ENCODE results near the gene ZNF536. TPM values are rescaled to one million over a fixed set of nuclear protein-coding genes. Genes with fewer than 3 reads are reported as not detected.

Gene ZNF536
- total and polyA plus RNA-seq, 10 of the 15 experiments (the other 5 are each of a cell fraction or from before 2014, with no cell fraction given), result not detected

DNA sequence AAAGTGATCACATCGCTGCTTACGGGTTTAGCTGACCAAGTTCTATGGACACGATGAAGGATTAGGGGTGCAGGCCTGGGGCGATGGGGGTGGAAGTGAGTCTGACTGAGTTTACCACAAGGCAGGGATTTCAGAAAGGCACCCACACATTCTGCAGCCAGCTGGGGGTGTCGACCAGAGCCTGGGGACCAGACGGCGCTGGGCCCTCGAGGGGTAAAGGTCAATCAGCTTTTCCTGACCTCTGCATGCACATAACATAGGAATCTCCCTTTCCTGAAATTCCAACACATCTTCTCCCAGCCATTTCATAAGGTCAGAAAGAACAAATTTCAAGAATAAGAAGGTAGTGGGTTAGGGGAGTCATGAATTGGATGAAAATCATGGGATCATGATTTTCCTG is 92.0 kb downstream of the ZNF536 start:
- Histone ChIP-seq H4K20me1 (ENCODE audit: control insufficient read depth, insufficient read depth) (no peaks in the 10 kb centered on the region), H3K27ac (ENCODE audit: control insufficient read depth, insufficient read depth) (no peak overlapping the region), H3K9ac (ENCODE audit: control insufficient read depth, insufficient read depth, low read length) (no peak overlapping the region), H3K4me2 (ENCODE audit: control insufficient read depth, insufficient read depth) (no peak overlapping the region), H3K79me2 (ENCODE audit: control insufficient read depth, insufficient read depth, low read length) (no peaks in the 10 kb centered on the region), H3K9me3 (replicated peaks; ENCODE audit: control insufficient read depth, insufficient read depth, low read length) (no peaks in the 10 kb centered on the region), H3K27me3 (replicated peaks in 1 of 2; ENCODE audit: control insufficient read depth in 2 of 2, insufficient read depth in 2 of 2, low read length in 1 of 2) (no peaks in the 10 kb centered on the region), H2AFZ (ENCODE audit: control insufficient read depth, low read depth, low read length) (no peak overlapping the region), H3K36me3 (ENCODE audit: control insufficient read depth in 2 of 2, insufficient read depth in 2 of 2, low read length in 1 of 2) (no peaks in the 10 kb centered on the region), H3K4me1 (ENCODE audit: control insufficient read depth, insufficient read depth, low read length) (no peaks in the 10 kb centered on the region), H3K4me3 (no peak overlapping the region)
- no TSS peak for BruUV-seq (replicated peaks)
- ATAC-seq, result no peak
- WGBS (ENCODE audit: insufficient coverage, insufficient replicate concordance, low lambda C conversion rate, missing lambda C conversion rate), result 16% methylated on average over 8 of the region's 8 CpGs
- TF ChIP-seq JUND (IDR thresholded peaks at IDR 0.05; ENCODE audit: low read depth, low read length) (no peak), ATF7 (IDR thresholded peaks at IDR 0.05; ENCODE audit: low read depth) (no peak), CBX5 (IDR thresholded peaks at IDR 0.05; ENCODE audit: low read depth) (no peak), ZNF384 (IDR thresholded peaks at IDR 0.05; ENCODE audit: borderline replicate concordance, low read depth, low read length) (no peak), HCFC1 (IDR thresholded peaks at IDR 0.05; ENCODE audit: low read length) (no peak), CHD2 (IDR thresholded peaks at IDR 0.05; ENCODE audit: borderline replicate concordance, low read depth, low read length) (no peak), SMAD1 (IDR thresholded peaks at IDR 0.05; ENCODE audit: low read depth, partially characterized antibody) (no peak), SMAD5 (IDR thresholded peaks at IDR 0.05; ENCODE audit: low read depth) (no peak), RUNX3 (IDR thresholded peaks at IDR 0.05; ENCODE audit: low read length) (no peak), PAX8 (IDR thresholded peaks at IDR 0.05) (no peak), HDGF (IDR thresholded peaks at IDR 0.05) (no peak)
- TF ChIP-seq, protein P1, sequence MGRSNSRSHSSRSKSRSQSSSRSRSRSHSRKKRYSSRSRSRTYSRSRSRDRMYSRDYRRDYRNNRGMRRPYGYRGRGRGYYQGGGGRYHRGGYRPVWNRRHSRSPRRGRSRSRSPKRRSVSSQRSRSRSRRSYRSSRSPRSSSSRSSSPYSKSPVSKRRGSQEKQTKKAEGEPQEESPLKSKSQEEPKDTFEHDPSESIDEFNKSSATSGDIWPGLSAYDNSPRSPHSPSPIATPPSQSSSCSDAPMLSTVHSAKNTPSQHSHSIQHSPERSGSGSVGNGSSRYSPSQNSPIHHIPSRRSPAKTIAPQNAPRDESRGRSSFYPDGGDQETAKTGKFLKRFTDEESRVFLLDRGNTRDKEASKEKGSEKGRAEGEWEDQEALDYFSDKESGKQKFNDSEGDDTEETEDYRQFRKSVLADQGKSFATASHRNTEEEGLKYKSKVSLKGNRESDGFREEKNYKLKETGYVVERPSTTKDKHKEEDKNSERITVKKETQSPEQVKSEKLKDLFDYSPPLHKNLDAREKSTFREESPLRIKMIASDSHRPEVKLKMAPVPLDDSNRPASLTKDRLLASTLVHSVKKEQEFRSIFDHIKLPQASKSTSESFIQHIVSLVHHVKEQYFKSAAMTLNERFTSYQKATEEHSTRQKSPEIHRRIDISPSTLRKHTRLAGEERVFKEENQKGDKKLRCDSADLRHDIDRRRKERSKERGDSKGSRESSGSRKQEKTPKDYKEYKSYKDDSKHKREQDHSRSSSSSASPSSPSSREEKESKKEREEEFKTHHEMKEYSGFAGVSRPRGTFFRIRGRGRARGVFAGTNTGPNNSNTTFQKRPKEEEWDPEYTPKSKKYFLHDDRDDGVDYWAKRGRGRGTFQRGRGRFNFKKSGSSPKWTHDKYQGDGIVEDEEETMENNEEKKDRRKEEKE (IDR thresholded peaks at IDR 0.05), result no peak
- TF ChIP-seq, protein P2, sequence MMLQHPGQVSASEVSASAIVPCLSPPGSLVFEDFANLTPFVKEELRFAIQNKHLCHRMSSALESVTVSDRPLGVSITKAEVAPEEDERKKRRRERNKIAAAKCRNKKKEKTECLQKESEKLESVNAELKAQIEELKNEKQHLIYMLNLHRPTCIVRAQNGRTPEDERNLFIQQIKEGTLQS (IDR thresholded peaks at IDR 0.05; ENCODE audit: borderline replicate concordance, extremely low read depth, low read depth, low read length), result no peak
- TF ChIP-seq, protein P3, sequence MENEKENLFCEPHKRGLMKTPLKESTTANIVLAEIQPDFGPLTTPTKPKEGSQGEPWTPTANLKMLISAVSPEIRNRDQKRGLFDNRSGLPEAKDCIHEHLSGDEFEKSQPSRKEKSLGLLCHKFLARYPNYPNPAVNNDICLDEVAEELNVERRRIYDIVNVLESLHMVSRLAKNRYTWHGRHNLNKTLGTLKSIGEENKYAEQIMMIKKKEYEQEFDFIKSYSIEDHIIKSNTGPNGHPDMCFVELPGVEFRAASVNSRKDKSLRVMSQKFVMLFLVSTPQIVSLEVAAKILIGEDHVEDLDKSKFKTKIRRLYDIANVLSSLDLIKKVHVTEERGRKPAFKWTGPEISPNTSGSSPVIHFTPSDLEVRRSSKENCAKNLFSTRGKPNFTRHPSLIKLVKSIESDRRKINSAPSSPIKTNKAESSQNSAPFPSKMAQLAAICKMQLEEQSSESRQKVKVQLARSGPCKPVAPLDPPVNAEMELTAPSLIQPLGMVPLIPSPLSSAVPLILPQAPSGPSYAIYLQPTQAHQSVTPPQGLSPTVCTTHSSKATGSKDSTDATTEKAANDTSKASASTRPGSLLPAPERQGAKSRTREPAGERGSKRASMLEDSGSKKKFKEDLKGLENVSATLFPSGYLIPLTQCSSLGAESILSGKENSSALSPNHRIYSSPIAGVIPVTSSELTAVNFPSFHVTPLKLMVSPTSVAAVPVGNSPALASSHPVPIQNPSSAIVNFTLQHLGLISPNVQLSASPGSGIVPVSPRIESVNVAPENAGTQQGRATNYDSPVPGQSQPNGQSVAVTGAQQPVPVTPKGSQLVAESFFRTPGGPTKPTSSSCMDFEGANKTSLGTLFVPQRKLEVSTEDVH (IDR thresholded peaks at IDR 0.05; ENCODE audit: low read depth, partially characterized antibody), result no peak
- TF ChIP-seq, protein P4, sequence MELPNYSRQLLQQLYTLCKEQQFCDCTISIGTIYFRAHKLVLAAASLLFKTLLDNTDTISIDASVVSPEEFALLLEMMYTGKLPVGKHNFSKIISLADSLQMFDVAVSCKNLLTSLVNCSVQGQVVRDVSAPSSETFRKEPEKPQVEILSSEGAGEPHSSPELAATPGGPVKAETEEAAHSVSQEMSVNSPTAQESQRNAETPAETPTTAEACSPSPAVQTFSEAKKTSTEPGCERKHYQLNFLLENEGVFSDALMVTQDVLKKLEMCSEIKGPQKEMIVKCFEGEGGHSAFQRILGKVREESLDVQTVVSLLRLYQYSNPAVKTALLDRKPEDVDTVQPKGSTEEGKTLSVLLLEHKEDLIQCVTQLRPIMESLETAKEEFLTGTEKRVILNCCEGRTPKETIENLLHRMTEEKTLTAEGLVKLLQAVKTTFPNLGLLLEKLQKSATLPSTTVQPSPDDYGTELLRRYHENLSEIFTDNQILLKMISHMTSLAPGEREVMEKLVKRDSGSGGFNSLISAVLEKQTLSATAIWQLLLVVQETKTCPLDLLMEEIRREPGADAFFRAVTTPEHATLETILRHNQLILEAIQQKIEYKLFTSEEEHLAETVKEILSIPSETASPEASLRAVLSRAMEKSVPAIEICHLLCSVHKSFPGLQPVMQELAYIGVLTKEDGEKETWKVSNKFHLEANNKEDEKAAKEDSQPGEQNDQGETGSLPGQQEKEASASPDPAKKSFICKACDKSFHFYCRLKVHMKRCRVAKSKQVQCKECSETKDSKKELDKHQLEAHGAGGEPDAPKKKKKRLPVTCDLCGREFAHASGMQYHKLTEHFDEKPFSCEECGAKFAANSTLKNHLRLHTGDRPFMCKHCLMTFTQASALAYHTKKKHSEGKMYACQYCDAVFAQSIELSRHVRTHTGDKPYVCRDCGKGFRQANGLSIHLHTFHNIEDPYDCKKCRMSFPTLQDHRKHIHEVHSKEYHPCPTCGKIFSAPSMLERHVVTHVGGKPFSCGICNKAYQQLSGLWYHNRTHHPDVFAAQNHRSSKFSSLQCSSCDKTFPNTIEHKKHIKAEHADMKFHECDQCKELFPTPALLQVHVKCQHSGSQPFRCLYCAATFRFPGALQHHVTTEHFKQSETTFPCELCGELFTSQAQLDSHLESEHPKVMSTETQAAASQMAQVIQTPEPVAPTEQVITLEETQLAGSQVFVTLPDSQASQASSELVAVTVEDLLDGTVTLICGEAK (IDR thresholded peaks at IDR 0.05; ENCODE audit: borderline replicate concordance), result no peak
- ChIA-PET POLR2A (no interaction called here), SMC1A (ENCODE audit: uncharacterized antibody, unreplicated experiment) (interaction anchor here (1.0 kb wide), 1 partner anchor 21 kb away, joined by 3 read pairs; no protein-coding TSS in a partner anchor), CTCF (no interaction called here), RAD21 (ENCODE audit: unreplicated experiment) (no interaction called here)
- intact Hi-C loops (cut with micrococcal nuclease; ENCODE audit: unreplicated experiment) (no loop called here), in situ Hi-C loops (cut with MboI) (no loop called here)
- no peak for FAIRE-seq
- no peak for DNase-seq (ENCODE audit: low read depth, low spot score)
